Neural progenitor cell (in vitro differentiated cells): Measurements from ENCODE around the gene EPHB2. TPM values are rescaled to one million over a fixed set of nuclear protein-coding genes. Genes with fewer than 3 reads are reported as not detected.
A peak's percentile ranks its signal among the peaks of the same experiment; 100 is the strongest.

Experiments used
- DNase-seq: peaks from one replicate; pipeline ENCODE4 v3.0.0-alpha.2; 2016; ENCODE audit warnings: low spot score
- H2AFZ ChIP-seq: fragments of 200-600 bp; sonication (generic); replicated peaks from 2 replicates; pipeline ENCODE4 v1.6.1; 2016; ENCODE audit warnings: antibody characterized with exemption
- H3F3A ChIP-seq: fragments of 200-600 bp; sonication (generic); 2 replicates; pipeline ENCODE4 v1.6.1; 2016; ENCODE audit warnings: antibody characterized with exemption, low read depth
- H3K27ac ChIP-seq: fragments of 200-600 bp; sonication (generic); 2 replicates; pipeline ENCODE4 v1.5.1; 2016; ENCODE audit warnings: mild to moderate bottlenecking
- H3K27me3 ChIP-seq: fragments of 200-600 bp; sonication (generic); 2 replicates; pipeline ENCODE4 v1.6.1; 2016; ENCODE audit warnings: mild to moderate bottlenecking, moderate library complexity
- H3K36me3 ChIP-seq: fragments of 200-600 bp; sonication (generic); 2 replicates; pipeline ENCODE4 v1.5.1; 2016
- H3K4me1 ChIP-seq: fragments of 200-600 bp; sonication (generic); 2 replicates; pipeline ENCODE4 v1.6.1; 2016; ENCODE audit warnings: mixed run types
- H3K4me2 ChIP-seq: fragments of 200-600 bp; sonication (generic); 2 replicates; pipeline ENCODE4 v1.6.1; 2016
- H3K4me3 ChIP-seq: fragments of 200-600 bp; sonication (generic); 2 replicates; pipeline ENCODE4 v1.5.1; 2016
- H3K79me2 ChIP-seq: fragments of 200-600 bp; sonication (generic); 2 replicates; pipeline ENCODE4 v1.6.1; 2016; ENCODE audit warnings: low read depth
- H3K9ac ChIP-seq: fragments of 200-600 bp; sonication (generic); 2 replicates; pipeline ENCODE4 v1.6.1; 2016
- H3K9me3 ChIP-seq: fragments of 200-600 bp; sonication (generic); 2 replicates; pipeline ENCODE4 v1.5.1; 2016; ENCODE audit warnings: low read depth
- H4K20me1 ChIP-seq: fragments of 200-600 bp; sonication (generic); 2 replicates; pipeline ENCODE4 v1.6.1; 2016; ENCODE audit warnings: low read depth
- H3K27ac Mint-ChIP-seq: 3 replicates; pipeline ENCODE4 v1.8.0; 2021; ENCODE audit warnings: mixed read lengths
- H3K27me3 Mint-ChIP-seq: 2 replicates; pipeline ENCODE4 v1.8.0; 2022; ENCODE audit warnings: low read depth, mild to moderate bottlenecking, inconsistent platforms, moderate library complexity, mixed read lengths; ENCODE audit not compliant: insufficient read depth
- H3K36me3 Mint-ChIP-seq: 3 replicates; pipeline ENCODE4 v1.8.0; 2021; ENCODE audit warnings: mixed read lengths
- H3K4me1 Mint-ChIP-seq: 3 replicates; pipeline ENCODE4 v1.8.0; 2021; ENCODE audit warnings: mixed read lengths
- H3K4me3 Mint-ChIP-seq: 3 replicates; pipeline ENCODE4 v1.8.0; 2021; ENCODE audit warnings: mild to moderate bottlenecking, moderate library complexity, mixed read lengths
- H3K9me3 Mint-ChIP-seq: 3 replicates; pipeline ENCODE4 v1.8.0; 2020; ENCODE audit warnings: mixed read lengths
- CTCF ChIP-seq: fragments of 200-600 bp; sonication (generic); IDR thresholded peaks from 2 replicates; pipeline ENCODE4 v1.5.1; 2017; ENCODE audit warnings: antibody characterized with exemption, mild to moderate bottlenecking
- EZH2 ChIP-seq: fragments of 200-600 bp; sonication (generic); IDR thresholded peaks from 2 replicates; pipeline ENCODE4 v1.6.1; 2017; ENCODE audit warnings: antibody characterized with exemption, mild to moderate bottlenecking, moderate library complexity
- EZH2phosphoT487 ChIP-seq: fragments of 200-600 bp; sonication (generic); IDR thresholded peaks from 2 replicates; pipeline ENCODE4 v1.6.1; 2017; ENCODE audit warnings: antibody characterized with exemption
- total RNA-seq: library from RNA; depleted of rRNA; stranded (reverse); fragments of >200 nt; gene quantifications from 2 replicates; pipeline ENCODE4 v1.2.3, GENCODE V29; 2015; ENCODE audit warnings: low replicate concordance

The EPHB2 gene
- total RNA-seq, 1 donor from 2014 or later = 38.3 TPM

GRCh38 chr1:22930240-22930912 lies 219.7 kb downstream of the EPHB2 start:
- no peak for TF ChIP-seq EZH2
- no peak for TF ChIP-seq EZH2phosphoT487
- peak; percentile 88 for TF ChIP-seq CTCF
- H3K4me3 ChIP-seq = no peak overlapping the region
- Mint-ChIP-seq H3K9me3 (no peaks in the 10 kb centered on the region), H3K4me1 (peaks cover 7% of the 10 kb centered on the region), H3K36me3 (no peaks in the 10 kb centered on the region), H3K4me3 (no peak overlapping the region), H3K27ac (no peak overlapping the region), H3K27me3 (peaks cover 10% of the 10 kb centered on the region)
- H3K79me2 ChIP-seq = no peaks in the 10 kb centered on the region
- peak; percentile 91 for DNase-seq
- H3K36me3 ChIP-seq = no peaks in the 10 kb centered on the region
- no peak overlapping the region for H3K9ac ChIP-seq
- H3K27ac ChIP-seq = no peak overlapping the region
- no peak overlapping the region for H3K4me2 ChIP-seq
- H3K4me1 ChIP-seq = no peaks in the 10 kb centered on the region
- no peak overlapping the region for H2AFZ ChIP-seq
- no peaks in the 10 kb centered on the region for H3K27me3 ChIP-seq
- H4K20me1 ChIP-seq = no peaks in the 10 kb centered on the region
- H3K9me3 ChIP-seq = no peaks in the 10 kb centered on the region
- no peaks in the 10 kb centered on the region for H3F3A ChIP-seq

GRCh38 chr1:22932803-22933470 lies 222.3 kb downstream of the EPHB2 start:
- Histone ChIP-seq H3K4me1 (no peaks in the 10 kb centered on the region), H2AFZ (no peak overlapping the region), H3K9ac (no peak overlapping the region), H3K27me3 (no peaks in the 10 kb centered on the region), H3K9me3 (no peaks in the 10 kb centered on the region), H3K36me3 (no peaks in the 10 kb centered on the region), H3K79me2 (no peaks in the 10 kb centered on the region), H3K4me3 (no peak overlapping the region), H3K4me2 (no peak overlapping the region), H3F3A (no peaks in the 10 kb centered on the region), H3K27ac (no peak overlapping the region), H4K20me1 (no peaks in the 10 kb centered on the region)
- Mint-ChIP-seq H3K4me1 (peaks cover 7% of the 10 kb centered on the region), H3K36me3 (no peaks in the 10 kb centered on the region), H3K27me3 (peaks cover 2% of the 10 kb centered on the region), H3K27ac (peak overlapping the region; percentile 21), H3K4me3 (no peak overlapping the region), H3K9me3 (peaks cover 4% of the 10 kb centered on the region)
- no peak for TF ChIP-seq CTCF
- no peak for TF ChIP-seq EZH2
- no peak for TF ChIP-seq EZH2phosphoT487
- no peak for DNase-seq

GRCh38 chr1:22935433-22935832 lies 224.8 kb downstream of the EPHB2 start:
- H3K27me3 ChIP-seq = no peaks in the 10 kb centered on the region
- no peak overlapping the region for H3K4me3 ChIP-seq
- H3K27me3 Mint-ChIP-seq = peaks cover 2% of the 10 kb centered on the region
- H3K9me3 ChIP-seq = no peaks in the 10 kb centered on the region
- no peaks in the 10 kb centered on the region for H3K36me3 ChIP-seq
- H3F3A ChIP-seq = no peaks in the 10 kb centered on the region
- H3K9ac ChIP-seq = no peak overlapping the region
- H3K27ac ChIP-seq = no peak overlapping the region
- peaks cover 4% of the 10 kb centered on the region for H3K4me1 Mint-ChIP-seq
- no peak overlapping the region for H2AFZ ChIP-seq
- no peak overlapping the region for H3K4me3 Mint-ChIP-seq
- H3K36me3 Mint-ChIP-seq = no peaks in the 10 kb centered on the region
- no peak for DNase-seq
- H3K4me2 ChIP-seq = no peak overlapping the region
- H3K27ac Mint-ChIP-seq = no peak overlapping the region
- H3K79me2 ChIP-seq = no peaks in the 10 kb centered on the region
- H3K4me1 ChIP-seq = no peaks in the 10 kb centered on the region
- TF ChIP-seq EZH2 (no peak), CTCF (no peak), EZH2phosphoT487 (no peak)
- H4K20me1 ChIP-seq = no peaks in the 10 kb centered on the region
- H3K9me3 Mint-ChIP-seq = peaks cover 11% of the 10 kb centered on the region
